Liver (tissue), 9 donors: ENCODE measurements around the gene NRDC. TPM values are rescaled to one million over a fixed set of nuclear protein-coding genes. Genes with fewer than 3 reads are reported as not detected.

ENCODE experiments used
- DNase-seq: peaks from one replicate; pipeline ENCODE4 v3.0.0-alpha.2; 2017; ENCODE audit warnings: low spot score
- H3K27ac ChIP-seq, 2 donors: one replicate each; pipeline ENCODE4 v1.7.0; 2013; ENCODE audit warnings: inconsistent platforms in 2 of 2, low read length in 2 of 2, control low read depth in 1 of 2, low read depth in 1 of 2, mild to moderate bottlenecking in 1 of 2
- H3K27me3 ChIP-seq, 4 donors: one replicate each; pipeline versions ENCODE4 v1.6.1 to v1.7.0; 2013; ENCODE audit warnings: low read length in 3 of 4, inconsistent platforms in 1 of 4, mild to moderate bottlenecking in 1 of 4, moderate library complexity in 1 of 4; ENCODE audit not compliant: control insufficient read depth in 4 of 4, insufficient read depth in 4 of 4
- H3K36me3 ChIP-seq, 4 donors: one replicate each; pipeline versions ENCODE4 v1.6.1 to v1.7.0; 2013; ENCODE audit warnings: low read length in 3 of 4, mild to moderate bottlenecking in 3 of 4, low read depth in 1 of 4, moderate library complexity in 1 of 4; ENCODE audit not compliant: control insufficient read depth in 4 of 4, insufficient read depth in 3 of 4
- H3K4me1 ChIP-seq, 4 donors: one replicate each; pipeline versions ENCODE4 v1.6.1 to v1.7.0; 2013; ENCODE audit warnings: low read length in 3 of 4, mild to moderate bottlenecking in 3 of 4, moderate library complexity in 1 of 4; ENCODE audit not compliant: control insufficient read depth in 4 of 4, insufficient read depth in 4 of 4
- H3K4me3 ChIP-seq, 3 donors: one replicate each; pipeline versions ENCODE4 v1.6.1 to v1.7.0; 2013; ENCODE audit warnings: low read length in 3 of 3, control low read depth in 1 of 3, low read depth in 1 of 3, mild to moderate bottlenecking in 1 of 3
- H3K9ac ChIP-seq, 2 donors: one replicate each; pipeline ENCODE4 v1.7.0; 2013; ENCODE audit warnings: low read length in 2 of 2, mild to moderate bottlenecking in 2 of 2, moderate library complexity in 2 of 2, control low read depth in 1 of 2, low read depth in 1 of 2
- H3K9me3 ChIP-seq, 4 donors: one replicate each; pipeline versions ENCODE4 v1.6.1 to v1.7.0; 2013; ENCODE audit warnings: low read length in 3 of 4; ENCODE audit not compliant: control insufficient read depth in 4 of 4
- EGR1 ChIP-seq, 2 donors: IDR thresholded peaks; 2 replicates each; pipeline ENCODE4 v1.6.1; 2016 to 2018; ENCODE audit warnings: antibody characterized with exemption in 2 of 2, low read depth in 2 of 2
- FOXA1 ChIP-seq: IDR thresholded peaks from 2 replicates; pipeline ENCODE4 v1.6.1; 2016; ENCODE audit warnings: antibody characterized with exemption
- FOXA2 ChIP-seq: IDR thresholded peaks from 2 replicates; pipeline ENCODE4 v1.6.1; 2016; ENCODE audit warnings: antibody characterized with exemption
- GABPA ChIP-seq, 2 donors: IDR thresholded peaks in 1 of 2; conservative IDR thresholded peaks in 1 of 2; 2 replicates each; pipeline ENCODE4 v1.6.1; 2016; ENCODE audit warnings: antibody characterized with exemption in 2 of 2, mild to moderate bottlenecking in 1 of 2, moderate library complexity in 1 of 2
- HNF4A ChIP-seq, 2 donors: conservative IDR thresholded peaks; 2 replicates each; pipeline ENCODE4 v1.6.1; 2016; ENCODE audit warnings: antibody characterized with exemption in 2 of 2, mild to moderate bottlenecking in 2 of 2
- HNF4G ChIP-seq: IDR thresholded peaks from 2 replicates; pipeline ENCODE4 v1.6.1; 2016; ENCODE audit warnings: antibody characterized with exemption
- JUND ChIP-seq, 2 donors: IDR thresholded peaks; 2 replicates each; pipeline ENCODE4 v1.6.1; 2016; ENCODE audit warnings: antibody characterized with exemption in 2 of 2
- NR2F2 ChIP-seq: IDR thresholded peaks from 2 replicates; pipeline ENCODE4 v1.6.1; 2016; ENCODE audit warnings: antibody characterized with exemption
- RAD21 ChIP-seq, 2 donors: IDR thresholded peaks; 2 replicates each; pipeline ENCODE4 v1.6.1; 2016; ENCODE audit warnings: antibody characterized with exemption in 2 of 2, mild to moderate bottlenecking in 2 of 2
- RXRA ChIP-seq, 2 donors: IDR thresholded peaks; 2 replicates each; pipeline ENCODE4 v1.6.1; 2017 to 2018; ENCODE audit warnings: antibody characterized with exemption in 2 of 2, mild to moderate bottlenecking in 1 of 2
- SP1 ChIP-seq: IDR thresholded peaks from 2 replicates; pipeline ENCODE4 v1.6.1; 2018; ENCODE audit warnings: antibody characterized with exemption, mild to moderate bottlenecking
- TAF1 ChIP-seq: conservative IDR thresholded peaks from 2 replicates; pipeline ENCODE4 v1.6.1; 2016; ENCODE audit warnings: antibody characterized with exemption, mild to moderate bottlenecking
- YY1 ChIP-seq: IDR thresholded peaks from 2 replicates; pipeline ENCODE4 v1.6.1; 2016; ENCODE audit warnings: antibody characterized with exemption, mild to moderate bottlenecking
- WGBS: extraction: QIAGEN DNeasy Blood & Tissue Kit; methylation state at CpG from one replicate; pipeline ENCODE4 v1.1.7; 2013; 5-methylcytosine and 5-hydroxymethylcytosine counted together
- polyA plus RNA-seq, 2 donors: library from polyadenylated mRNA; stranded (reverse) in 1 of 2; unstranded in 1 of 2; fragments of 200-250 nt in 1 of 2; fragments of >200 nt in 1 of 2; fragmentation: Nextera tagmentation in 1 of 2; extraction: Ambion mirVana in 1 of 2; gene quantifications; one replicate each; pipeline versions ENCODE4 v1.2.1 to v1.2.3, GENCODE V29; 2013 to 2015
- total RNA-seq, 2 donors: library from RNA; depleted of rRNA; stranded (reverse); fragments of >200 nt; gene quantifications; one replicate each; pipeline ENCODE4 v1.2.3, GENCODE V29; 2014
- TF ChIP-seq, protein P1 (sequence below): IDR thresholded peaks from 2 replicates; pipeline ENCODE4 v1.6.1; 2016; ENCODE audit warnings: antibody characterized with exemption
- TF ChIP-seq, protein P2 (sequence below): fragments of 150-350 bp; IDR thresholded peaks from 2 replicates; pipeline ENCODE4 v1.5.1; 2017; ENCODE audit warnings: improper control_type of control experiment, low read depth, low read length; ENCODE audit not compliant: missing input control
- TF ChIP-seq, protein P3 (sequence below): IDR thresholded peaks from 2 replicates; pipeline ENCODE4 v1.6.1; 2016; ENCODE audit warnings: antibody characterized with exemption
- TF ChIP-seq, protein P4 (sequence below): IDR thresholded peaks from 2 replicates; pipeline ENCODE4 v1.6.1; 2016; ENCODE audit warnings: antibody characterized with exemption, mild to moderate bottlenecking
- TF ChIP-seq, protein P5 (sequence below): IDR thresholded peaks from 2 replicates; pipeline ENCODE4 v1.6.1; 2016; ENCODE audit warnings: antibody characterized with exemption
- donor health status: healthy.
- donor health status: healthy.
- donor health status: healthy.
- donor health status: healthy.
- donor health status: healthy.

NRDC gene
- total and polyA plus RNA-seq, 4 donors: 42.8 to 88.7 (median 72.1) TPM

DNA sequence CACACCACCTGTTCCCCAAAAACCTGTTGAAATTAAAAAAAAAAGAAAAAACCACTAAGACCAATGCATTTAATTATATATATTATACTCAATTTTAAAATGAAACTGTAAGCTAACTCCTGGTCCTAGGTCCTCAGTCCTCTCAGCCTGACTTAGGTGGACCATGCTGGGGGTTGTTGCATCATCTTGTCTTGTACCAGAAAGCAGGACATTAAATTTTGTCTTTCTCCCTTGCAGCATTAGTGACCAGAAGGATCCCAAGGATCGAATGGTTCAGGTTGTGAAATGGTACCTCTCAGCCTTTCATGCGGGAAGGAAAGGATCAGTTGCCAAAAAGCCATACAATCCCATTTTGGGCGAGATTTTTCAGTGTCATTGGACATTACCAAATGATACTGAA, 97.6 kb downstream of the NRDC start:
- H3K27me3 ChIP-seq: no peaks in the 10 kb centered on the region
- WGBS: 95% methylated on average over 3 of the region's 3 CpGs
- no peak for DNase-seq
- no peak overlapping the region for H3K4me3 ChIP-seq
- TF ChIP-seq, protein P1, sequence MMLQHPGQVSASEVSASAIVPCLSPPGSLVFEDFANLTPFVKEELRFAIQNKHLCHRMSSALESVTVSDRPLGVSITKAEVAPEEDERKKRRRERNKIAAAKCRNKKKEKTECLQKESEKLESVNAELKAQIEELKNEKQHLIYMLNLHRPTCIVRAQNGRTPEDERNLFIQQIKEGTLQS: peak; percentile 15
- no peak for TF ChIP-seq FOXA2
- TF ChIP-seq RXRA (IDR thresholded peaks at IDR 0.05): no peak
- no peak for TF ChIP-seq NR2F2
- no peak for TF ChIP-seq YY1
- TF ChIP-seq TAF1: no peak
- no peak for TF ChIP-seq HNF4G
- TF ChIP-seq, protein P2, sequence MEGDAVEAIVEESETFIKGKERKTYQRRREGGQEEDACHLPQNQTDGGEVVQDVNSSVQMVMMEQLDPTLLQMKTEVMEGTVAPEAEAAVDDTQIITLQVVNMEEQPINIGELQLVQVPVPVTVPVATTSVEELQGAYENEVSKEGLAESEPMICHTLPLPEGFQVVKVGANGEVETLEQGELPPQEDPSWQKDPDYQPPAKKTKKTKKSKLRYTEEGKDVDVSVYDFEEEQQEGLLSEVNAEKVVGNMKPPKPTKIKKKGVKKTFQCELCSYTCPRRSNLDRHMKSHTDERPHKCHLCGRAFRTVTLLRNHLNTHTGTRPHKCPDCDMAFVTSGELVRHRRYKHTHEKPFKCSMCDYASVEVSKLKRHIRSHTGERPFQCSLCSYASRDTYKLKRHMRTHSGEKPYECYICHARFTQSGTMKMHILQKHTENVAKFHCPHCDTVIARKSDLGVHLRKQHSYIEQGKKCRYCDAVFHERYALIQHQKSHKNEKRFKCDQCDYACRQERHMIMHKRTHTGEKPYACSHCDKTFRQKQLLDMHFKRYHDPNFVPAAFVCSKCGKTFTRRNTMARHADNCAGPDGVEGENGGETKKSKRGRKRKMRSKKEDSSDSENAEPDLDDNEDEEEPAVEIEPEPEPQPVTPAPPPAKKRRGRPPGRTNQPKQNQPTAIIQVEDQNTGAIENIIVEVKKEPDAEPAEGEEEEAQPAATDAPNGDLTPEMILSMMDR: no peak
- H3K36me3 ChIP-seq: peaks cover 10 to 64% (median 41%) of the 10 kb centered on the region in 4 donors
- no peak overlapping the region for H3K9ac ChIP-seq
- no peaks in the 10 kb centered on the region for H3K4me1 ChIP-seq
- H3K9me3 ChIP-seq: no peaks in the 10 kb centered on the region
- no peak overlapping the region for H3K27ac ChIP-seq

DNA sequence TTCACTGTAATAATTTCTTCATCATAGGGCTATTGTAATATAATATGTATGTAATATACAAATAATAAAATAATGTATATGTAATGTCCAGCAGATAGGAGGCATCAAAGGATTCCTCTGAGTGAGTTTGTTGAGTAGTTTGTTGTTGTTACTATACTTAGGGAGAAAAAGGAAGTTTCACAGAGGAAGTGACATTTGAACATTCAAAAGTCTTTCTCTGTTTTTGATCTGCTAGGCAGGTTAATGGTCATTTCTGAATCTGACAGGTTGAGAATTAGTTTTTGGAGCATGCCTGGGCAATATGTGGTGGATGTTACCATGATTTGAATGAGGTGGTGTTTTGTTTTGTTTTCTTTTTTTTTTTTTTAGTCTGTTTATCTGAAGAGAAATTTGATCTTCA, 102.1 kb downstream of the NRDC start:
- no peak overlapping the region for H3K27ac ChIP-seq
- no peaks in the 10 kb centered on the region for H3K4me1 ChIP-seq
- H3K27me3 ChIP-seq: no peaks in the 10 kb centered on the region
- no peaks in the 10 kb centered on the region for H3K9me3 ChIP-seq
- no peak overlapping the region for H3K9ac ChIP-seq
- DNase-seq: no peak
- H3K4me3 ChIP-seq: no peak overlapping the region
- H3K36me3 ChIP-seq: peaks cover 8 to 48% (median 21%) of the 10 kb centered on the region in 4 donors
- TF ChIP-seq GABPA (IDR thresholded peaks at IDR 0.05 in 1 of 2, conservative IDR thresholded peaks at IDR 0.05 in 1 of 2): no peak
- no peak for TF ChIP-seq TAF1
- TF ChIP-seq, protein P1: no peak
- TF ChIP-seq HNF4G: no peak
- TF ChIP-seq, protein P2: no peak
- TF ChIP-seq, protein P3, sequence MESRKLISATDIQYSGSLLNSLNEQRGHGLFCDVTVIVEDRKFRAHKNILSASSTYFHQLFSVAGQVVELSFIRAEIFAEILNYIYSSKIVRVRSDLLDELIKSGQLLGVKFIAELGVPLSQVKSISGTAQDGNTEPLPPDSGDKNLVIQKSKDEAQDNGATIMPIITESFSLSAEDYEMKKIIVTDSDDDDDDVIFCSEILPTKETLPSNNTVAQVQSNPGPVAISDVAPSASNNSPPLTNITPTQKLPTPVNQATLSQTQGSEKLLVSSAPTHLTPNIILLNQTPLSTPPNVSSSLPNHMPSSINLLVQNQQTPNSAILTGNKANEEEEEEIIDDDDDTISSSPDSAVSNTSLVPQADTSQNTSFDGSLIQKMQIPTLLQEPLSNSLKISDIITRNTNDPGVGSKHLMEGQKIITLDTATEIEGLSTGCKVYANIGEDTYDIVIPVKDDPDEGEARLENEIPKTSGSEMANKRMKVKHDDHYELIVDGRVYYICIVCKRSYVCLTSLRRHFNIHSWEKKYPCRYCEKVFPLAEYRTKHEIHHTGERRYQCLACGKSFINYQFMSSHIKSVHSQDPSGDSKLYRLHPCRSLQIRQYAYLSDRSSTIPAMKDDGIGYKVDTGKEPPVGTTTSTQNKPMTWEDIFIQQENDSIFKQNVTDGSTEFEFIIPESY: no peak
- TF ChIP-seq EGR1 (IDR thresholded peaks at IDR 0.05; ENCODE audit: low read depth in 2 of 2): no peak
- TF ChIP-seq RAD21 (IDR thresholded peaks at IDR 0.05): no peak
- no peak for TF ChIP-seq RXRA (IDR thresholded peaks at IDR 0.05)
- TF ChIP-seq JUND (IDR thresholded peaks at IDR 0.05): no peak
- TF ChIP-seq NR2F2: no peak
- no peak for TF ChIP-seq FOXA2
- TF ChIP-seq YY1: no peak
- TF ChIP-seq HNF4A (conservative IDR thresholded peaks at IDR 0.05): no peak
- no peak for TF ChIP-seq FOXA1
- TF ChIP-seq, protein P4, sequence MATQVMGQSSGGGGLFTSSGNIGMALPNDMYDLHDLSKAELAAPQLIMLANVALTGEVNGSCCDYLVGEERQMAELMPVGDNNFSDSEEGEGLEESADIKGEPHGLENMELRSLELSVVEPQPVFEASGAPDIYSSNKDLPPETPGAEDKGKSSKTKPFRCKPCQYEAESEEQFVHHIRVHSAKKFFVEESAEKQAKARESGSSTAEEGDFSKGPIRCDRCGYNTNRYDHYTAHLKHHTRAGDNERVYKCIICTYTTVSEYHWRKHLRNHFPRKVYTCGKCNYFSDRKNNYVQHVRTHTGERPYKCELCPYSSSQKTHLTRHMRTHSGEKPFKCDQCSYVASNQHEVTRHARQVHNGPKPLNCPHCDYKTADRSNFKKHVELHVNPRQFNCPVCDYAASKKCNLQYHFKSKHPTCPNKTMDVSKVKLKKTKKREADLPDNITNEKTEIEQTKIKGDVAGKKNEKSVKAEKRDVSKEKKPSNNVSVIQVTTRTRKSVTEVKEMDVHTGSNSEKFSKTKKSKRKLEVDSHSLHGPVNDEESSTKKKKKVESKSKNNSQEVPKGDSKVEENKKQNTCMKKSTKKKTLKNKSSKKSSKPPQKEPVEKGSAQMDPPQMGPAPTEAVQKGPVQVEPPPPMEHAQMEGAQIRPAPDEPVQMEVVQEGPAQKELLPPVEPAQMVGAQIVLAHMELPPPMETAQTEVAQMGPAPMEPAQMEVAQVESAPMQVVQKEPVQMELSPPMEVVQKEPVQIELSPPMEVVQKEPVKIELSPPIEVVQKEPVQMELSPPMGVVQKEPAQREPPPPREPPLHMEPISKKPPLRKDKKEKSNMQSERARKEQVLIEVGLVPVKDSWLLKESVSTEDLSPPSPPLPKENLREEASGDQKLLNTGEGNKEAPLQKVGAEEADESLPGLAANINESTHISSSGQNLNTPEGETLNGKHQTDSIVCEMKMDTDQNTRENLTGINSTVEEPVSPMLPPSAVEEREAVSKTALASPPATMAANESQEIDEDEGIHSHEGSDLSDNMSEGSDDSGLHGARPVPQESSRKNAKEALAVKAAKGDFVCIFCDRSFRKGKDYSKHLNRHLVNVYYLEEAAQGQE: no peak
- TF ChIP-seq, protein P5, sequence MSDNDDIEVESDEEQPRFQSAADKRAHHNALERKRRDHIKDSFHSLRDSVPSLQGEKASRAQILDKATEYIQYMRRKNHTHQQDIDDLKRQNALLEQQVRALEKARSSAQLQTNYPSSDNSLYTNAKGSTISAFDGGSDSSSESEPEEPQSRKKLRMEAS: no peak
- no peak for TF ChIP-seq SP1
